Measurements from ENCODE around the gene ZNF513.

GRCh38 chr2:27354597-27354927, 26.0 kb downstream of the ZNF513 start:
- TF ChIP-seq EZH2 (IDR thresholded peaks at IDR 0.05) = no peak
- TF ChIP-seq POLR2AphosphoS5 (IDR thresholded peaks at IDR 0.05; ENCODE audit: borderline replicate concordance, low read depth, low read length) = no peak
